GM18858 (cell line): ENCODE measurements around the gene NHERF2.

Source experiments
- ATAC-seq: cut with Tn5 transposase; IDR thresholded peaks from one replicate; pipeline ENCODE4 v1.9.1; 2021; ENCODE audit not compliant: unreplicated experiment

NHERF2 gene

DNA sequence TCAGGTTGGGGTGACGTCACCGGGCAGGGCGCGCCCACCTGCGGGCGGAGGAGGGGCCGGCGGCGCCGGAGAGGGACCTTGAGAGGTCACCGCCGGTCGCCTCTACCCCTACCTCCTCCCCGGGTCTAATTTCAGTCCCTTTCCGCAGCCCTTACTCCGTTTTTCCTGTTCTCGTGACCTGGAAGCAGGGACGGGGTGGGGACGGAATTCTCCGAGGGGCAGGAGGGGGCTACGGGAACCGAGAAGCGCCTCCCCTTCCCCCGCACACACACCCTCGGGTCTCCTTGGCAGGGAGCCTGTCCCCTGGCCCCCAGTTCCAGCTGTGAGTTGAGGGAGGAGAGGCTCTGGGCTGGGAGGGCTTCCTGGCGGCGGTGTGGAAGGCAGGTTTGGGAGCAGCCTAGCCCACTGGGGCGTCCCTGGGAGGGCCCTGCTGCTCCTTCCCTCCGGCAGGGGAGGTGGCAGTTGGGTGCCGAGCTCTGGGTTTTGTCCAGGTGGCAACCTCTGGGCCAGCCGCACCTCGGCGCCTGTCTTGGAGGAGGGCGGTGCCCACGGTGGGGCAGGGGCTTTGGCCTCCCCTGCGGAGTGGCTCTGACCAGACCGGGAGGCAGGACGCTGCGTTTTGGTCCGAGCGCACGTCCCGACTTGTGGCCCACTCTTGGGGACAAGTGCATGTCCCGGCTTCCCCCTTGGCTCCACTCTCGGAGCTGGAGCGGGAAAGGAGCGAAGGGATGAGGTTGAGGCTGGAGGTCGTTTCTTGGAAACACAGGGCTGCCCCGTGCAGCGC is 36.2 kb upstream of the NHERF2 start:
- no peak for ATAC-seq

DNA sequence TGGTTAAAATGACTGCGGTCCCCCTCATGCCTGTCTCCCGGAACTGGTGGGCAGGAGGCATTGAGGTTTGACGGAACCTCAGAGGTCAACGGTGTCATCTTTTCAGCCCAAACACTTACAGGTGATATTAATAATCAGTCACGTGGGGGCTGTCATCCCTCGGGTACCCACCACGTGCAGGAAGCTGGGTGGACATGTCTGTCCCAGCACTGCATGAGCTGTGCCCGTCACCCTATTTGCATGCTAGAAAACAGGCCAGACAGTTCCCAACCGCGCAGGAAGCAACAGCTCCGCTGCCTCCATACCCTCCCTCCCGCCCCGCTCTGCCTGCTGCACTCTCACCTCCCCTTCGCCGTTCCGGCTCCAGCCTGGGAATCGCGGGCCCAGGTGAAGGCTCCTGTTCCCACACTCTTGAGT is 35.6 kb upstream of the NHERF2 start:
- no peak for ATAC-seq

- no peak for ATAC-seq
Observed at GRCh38 chr16:1991588-1991947, 35.1 kb upstream of the NHERF2 start.

- ATAC-seq: no peak
Observed at GRCh38 chr16:1991948-1992703, 34.6 kb upstream of the NHERF2 start.

DNA sequence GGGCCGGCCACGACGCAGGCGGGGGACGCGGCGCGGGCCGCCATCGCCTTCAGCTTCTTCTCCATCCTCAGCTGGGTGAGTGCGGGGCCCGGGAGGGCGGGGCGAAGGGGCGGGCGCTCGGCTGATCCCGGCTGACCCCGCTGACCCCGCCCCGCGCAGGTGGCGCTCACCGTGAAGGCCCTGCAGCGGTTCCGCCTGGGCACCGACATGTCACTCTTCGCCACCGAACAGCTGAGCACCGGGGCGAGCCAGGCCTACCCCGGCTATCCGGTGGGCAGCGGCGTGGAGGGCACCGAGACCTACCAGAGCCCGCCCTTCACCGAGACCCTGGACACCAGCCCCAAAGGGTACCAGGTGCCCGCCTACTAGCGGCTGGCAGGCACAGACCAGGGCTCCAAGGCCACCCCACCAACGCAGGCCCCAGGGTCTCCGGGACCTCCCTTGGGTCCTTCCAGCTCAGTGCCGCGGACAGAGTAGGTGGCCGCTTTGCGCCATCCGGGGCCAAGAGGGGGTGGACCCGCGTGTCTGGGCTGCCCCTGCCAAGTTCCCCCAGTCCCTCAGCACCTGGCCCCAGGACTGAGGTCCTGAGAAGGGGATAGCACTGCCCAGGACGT is 33.9 kb upstream of the NHERF2 start:
- ATAC-seq: no peak

DNA sequence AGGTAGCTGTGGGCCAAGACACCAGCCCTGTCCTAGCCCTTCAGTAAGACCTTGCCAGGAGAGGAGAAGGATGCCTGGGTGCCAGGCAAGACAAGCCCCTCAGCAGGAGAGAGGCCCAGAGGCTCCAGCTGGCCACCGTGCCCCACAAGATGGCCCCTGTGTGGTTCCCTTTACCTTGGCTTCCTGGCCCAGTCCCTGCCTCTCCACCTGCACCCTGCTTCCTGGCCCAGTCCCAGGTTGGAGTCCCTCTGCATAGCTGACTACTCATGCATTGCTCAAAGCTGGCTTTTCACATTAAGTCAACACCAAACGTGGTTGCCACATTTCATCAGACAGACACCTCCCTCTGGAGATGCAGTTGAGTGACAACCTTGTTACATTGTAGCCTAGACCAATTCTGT is 33.0 kb upstream of the NHERF2 start:
- ATAC-seq: no peak

DNA sequence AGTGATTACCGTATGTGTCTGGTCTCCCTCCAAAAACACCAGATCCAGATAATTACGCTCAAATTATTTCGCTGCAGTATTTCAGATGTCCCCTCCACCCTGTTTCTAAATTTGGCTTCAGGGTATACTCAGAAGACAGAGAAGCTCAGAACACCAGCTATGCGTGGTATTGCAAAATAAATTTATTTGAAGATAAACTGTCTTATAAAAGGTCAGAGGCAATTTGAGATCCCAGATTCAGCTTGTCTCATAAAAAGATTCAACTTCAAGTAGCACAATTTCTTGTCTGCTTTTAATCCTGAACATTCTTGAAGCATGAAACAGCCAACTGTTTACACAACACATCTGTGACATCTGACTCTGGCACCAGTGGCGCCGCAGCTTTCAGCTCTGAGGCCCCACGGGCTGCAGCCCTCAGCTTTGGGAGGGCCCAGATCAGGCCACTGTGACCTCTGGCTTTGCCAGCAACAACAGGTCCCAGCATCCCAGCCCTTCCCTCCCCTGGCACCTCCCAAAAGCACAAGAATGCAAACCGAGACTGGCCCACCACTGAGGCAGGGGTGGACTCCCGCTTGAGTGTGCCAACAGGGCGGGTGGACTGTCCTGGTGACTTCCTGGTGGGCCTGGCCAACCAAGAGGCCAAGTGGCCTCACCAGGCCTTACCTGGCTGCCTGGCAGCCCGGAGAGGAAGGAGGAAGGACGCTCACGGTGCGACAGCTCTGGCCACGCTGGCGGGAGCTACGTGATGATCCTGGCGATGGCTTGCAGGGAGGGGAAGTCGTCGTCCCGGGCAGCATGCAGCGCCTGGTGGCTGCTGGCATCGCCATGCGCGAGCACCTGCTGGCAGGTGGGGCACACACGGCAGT is 29.0 kb upstream of the NHERF2 start:
- no peak for ATAC-seq

GRCh38 chr16:1998360-1998835 is 28.3 kb upstream of the NHERF2 start:
- ATAC-seq: no peak

DNA sequence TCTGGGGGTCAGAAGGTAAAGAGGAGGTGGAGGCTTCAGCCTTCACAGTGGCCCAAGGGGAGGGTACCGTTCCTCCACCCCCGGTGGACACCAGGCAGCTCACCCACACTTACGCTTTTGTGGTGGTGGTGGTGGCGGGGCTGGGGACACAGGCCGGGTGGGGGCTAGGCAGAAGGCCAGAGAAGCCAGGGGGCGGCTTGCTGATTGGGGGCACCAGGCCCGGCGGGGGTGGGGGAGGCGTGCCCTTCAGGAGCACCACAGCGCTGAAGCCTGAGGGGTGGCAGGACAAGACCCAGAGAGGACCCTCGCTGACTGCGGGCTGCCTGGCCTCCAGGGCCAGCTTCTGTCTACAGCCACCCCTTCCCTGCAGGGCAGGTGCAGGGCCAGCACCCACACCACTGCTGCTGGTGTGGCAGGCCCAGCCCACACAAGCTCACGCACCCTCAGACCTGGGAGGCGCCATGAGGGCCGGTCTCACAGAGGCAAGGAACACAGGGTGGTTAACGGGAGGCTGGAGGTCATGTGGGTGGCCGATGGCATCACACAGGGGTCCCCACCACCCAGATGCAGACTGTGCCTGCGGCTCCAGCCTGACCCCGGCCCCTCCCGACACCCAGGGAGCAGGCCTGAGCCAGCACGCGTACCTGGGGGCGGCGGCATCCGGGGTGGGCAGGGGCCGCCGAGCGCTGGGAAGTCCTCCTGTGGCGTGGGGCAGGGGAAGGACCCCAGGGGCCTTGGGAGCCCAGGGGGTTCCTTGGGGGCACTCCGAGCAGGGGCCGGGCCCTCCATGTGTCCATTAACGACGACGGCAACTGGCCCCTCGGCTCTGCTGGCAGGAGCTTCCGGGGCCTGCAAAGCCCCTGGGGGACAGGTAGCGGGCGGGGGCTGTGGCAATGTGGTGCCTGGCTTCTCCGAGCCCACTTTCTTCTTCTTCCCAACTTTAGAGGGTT is 27.6 kb upstream of the NHERF2 start:
- no peak for ATAC-seq

DNA sequence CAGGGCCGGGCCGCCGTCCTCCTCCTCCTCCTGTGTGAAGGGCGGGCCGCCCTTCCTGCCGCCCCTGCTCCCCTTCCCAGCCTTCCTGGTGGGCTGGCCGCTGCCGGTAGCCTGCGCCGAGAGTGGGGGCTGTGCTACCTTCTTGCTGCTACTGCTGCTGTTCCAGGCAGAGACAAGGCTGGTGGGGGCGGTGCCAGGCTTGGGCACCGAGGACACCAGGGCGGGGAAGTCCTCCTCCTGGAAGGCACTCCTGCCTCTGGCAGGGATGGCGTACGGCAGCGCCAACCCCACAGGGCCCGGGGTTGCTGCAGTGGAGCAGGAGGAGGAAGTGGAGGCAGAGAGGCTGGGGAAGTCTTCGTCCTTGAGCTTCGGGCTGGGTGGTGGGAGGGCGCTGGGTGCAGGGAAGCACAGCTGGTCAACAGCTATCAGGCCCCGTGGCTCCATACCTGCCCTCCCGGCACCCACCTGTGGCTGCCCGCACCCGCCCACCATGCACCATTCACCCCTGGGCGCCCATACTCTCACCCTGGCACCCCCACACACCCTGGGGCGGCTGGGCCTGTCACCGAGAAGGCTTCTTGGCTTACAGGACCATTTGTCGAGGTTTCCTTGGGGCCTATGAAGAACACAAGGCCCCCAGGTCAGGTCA is 26.7 kb upstream of the NHERF2 start:
- no peak for ATAC-seq

DNA sequence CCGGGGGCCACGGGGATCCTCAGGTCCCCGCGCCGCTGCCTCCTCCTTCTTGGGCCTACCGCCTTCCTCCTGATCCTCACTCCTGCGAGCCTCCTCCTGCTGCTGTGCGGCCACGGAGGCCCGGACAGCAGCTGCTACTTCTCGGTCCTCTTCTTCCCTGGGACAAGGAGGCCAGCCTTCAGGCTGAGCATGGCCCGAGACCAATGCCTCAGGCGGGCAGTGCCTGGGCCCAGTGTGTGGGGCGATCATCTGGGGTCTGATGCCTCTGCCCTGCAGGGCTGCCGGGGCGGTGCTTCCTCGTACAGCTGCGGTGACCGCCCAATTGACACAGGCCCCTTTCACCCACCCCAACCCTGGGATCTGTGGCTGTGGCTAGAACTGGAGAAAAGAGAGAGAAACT is 25.7 kb upstream of the NHERF2 start:
- no peak for ATAC-seq

DNA sequence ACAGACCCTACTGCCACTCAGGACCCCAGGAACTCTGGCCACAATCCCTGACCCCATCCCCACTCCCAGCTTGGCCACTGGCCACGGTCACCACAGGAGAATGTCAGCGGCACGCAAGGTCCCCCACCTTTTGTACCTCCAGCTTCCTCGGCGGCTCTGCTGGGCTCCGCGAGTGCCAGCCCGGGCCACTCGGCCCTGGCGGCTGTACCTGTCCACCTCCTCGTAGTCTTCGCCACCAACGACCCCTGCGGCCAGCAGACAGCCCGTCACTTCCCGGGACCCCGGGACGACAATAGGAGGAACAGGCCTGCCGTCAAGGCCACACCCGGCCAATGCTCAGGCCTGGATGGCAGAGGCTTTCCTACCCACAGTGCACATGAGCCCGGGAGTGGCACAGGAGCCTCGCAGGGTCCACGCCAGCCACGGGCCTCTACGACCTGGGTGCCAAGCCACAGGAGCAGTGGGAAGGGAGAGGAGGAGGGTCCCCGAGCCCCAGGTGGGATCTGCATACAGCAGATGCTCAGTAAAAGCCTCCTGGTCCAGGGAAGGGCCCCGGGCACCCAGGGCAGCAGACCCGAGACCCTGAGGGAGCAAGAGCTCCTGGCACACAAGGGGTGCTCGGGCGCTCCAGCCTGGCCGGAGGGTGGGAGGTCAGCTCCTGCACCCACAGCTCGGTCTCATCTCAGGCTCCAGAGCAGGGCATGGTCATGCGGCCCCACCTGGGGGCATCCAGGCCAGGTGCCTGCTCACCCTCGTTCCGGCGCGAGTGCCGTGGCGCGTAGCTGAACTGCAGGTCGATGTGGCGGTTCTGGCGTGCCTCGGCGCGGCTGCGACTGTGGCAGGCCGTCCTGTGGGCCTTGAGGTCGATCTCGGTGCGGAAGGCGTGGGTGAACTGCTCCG is 25.0 kb upstream of the NHERF2 start:
- ATAC-seq: no peak

GRCh38 chr16:2002406-2003230 is 24.1 kb upstream of the NHERF2 start:
- ATAC-seq: no peak

DNA sequence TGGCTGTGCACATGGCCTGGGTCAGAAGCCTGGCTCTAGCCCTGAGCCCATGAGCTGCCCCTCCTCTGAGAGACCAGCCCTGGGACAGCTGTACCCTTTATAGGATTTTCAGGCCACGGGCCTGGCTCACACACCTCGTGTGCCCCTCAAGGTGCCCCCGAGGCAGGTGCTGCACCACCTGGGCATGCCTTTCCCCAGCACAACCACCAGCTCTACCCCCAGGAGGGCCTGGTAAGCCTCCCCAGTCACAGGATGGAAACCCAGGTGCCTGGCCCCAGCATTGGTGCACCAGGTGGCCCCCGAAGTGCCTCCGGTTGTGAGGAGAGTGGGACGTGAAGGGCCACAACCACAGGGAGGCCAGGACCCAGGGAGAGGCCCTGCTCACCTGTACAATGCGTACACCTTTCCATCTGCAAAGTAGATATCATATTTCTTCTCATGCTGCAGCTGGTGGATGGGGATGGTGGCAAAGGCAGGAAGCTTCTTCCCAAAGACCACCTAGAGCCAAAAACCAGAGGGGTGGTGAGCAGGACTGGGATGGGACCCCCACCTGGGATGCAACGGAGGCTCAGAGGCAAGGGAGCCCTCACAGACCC is 23.4 kb upstream of the NHERF2 start:
- no peak for ATAC-seq

- ATAC-seq: no peak
Observed at GRCh38 chr16:2003827-2004641, 22.7 kb upstream of the NHERF2 start.

GRCh38 chr16:2004795-2005517 is 21.7 kb upstream of the NHERF2 start:
- ATAC-seq: no peak
